ENCODE data around the gene AJAP1.

DNA sequence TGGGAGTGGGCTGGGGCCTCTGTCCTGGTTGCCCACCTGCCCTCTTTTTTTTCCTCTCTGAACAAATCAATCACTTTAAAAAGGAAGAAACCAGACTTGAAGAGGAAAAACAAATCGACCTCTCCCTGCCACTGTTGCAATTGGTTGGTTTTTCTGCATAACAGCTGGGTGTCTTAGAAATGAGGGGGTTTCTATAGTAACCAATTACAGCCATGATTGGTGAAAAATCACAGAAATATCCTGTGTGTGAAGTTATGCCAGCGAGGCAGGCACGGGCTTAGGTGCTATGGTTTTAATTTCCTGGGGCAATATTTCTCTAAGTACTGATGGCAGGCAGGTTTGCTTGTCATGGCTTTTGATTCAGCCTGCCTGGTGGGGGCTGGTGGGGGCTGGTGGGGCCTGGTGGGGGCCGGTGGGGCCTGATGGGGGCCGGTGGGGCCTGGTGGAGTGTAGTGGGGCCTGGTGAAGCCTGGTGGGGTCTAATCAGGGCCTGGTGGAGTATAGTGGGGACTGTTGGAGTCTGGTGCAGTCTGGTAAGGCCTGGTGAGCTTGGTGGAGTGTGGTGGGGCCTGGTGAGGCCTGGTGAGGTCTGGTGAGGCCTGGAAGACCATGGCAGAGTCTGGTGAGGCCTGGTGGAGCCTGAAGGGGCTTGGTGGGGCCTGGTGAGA lies 54.6 kb downstream of the AJAP1 start:
- TF ChIP-seq CTCF (IDR thresholded peaks at IDR 0.05; ENCODE audit: low read depth, low read length) = no peak
- TF ChIP-seq, protein P1, sequence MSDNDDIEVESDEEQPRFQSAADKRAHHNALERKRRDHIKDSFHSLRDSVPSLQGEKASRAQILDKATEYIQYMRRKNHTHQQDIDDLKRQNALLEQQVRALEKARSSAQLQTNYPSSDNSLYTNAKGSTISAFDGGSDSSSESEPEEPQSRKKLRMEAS (IDR thresholded peaks at IDR 0.05; ENCODE audit: low read depth, low read length) = no peak
- no peak for TF ChIP-seq MYC (IDR thresholded peaks at IDR 0.05; ENCODE audit: low read depth, low read length)
